OCI-LY7 (cell line): ENCODE measurements around the gene ASS1. TPM values are rescaled to one million over a fixed set of nuclear protein-coding genes. Genes with fewer than 3 reads are reported as not detected.

Source experiments
- BruUV-seq: library from RNA; stranded (reverse); fragments of 400-500 nt; replicated peaks from 2 replicates; lab custom pipeline; 2021; lab: Mats Ljungman, UMichigan
- CTCF ChIA-PET: fragments of 300-600 bp; sonication (Branson Sonifier 250); formaldehyde crosslinking; loops from one replicate; lab custom pipeline; 2022; ENCODE audit warnings: antibody characterized with exemption; ENCODE audit not compliant: unreplicated experiment; lab: Charles Lee
- POLR2A ChIA-PET: fragments of 300-600 bp; sonication (Branson Sonifier 250); formaldehyde crosslinking; loops from one replicate; lab custom pipeline; 2022; ENCODE audit warnings: antibody characterized with exemption; lab: Charles Lee
- DNase-seq: peaks from one replicate; pipeline ENCODE4 v3.0.0-alpha.2; 2015; ENCODE audit warnings: low spot score
- H2AFZ ChIP-seq: fragments of 200-600 bp; sonication (generic), shearing (Covaris generic); 2 replicates; pipeline ENCODE4 v1.6.1; 2014; ENCODE audit warnings: mild to moderate bottlenecking, antibody characterized with exemption, low read length, moderate library complexity
- H3K27ac ChIP-seq: fragments of 200-600 bp; sonication (generic); 2 replicates; pipeline ENCODE4 v1.5.1; 2014; ENCODE audit warnings: mixed run types, low read depth, mild to moderate bottlenecking, moderate library complexity, low read length, inconsistent platforms; ENCODE audit not compliant: poor library complexity, severe bottlenecking
- H3K36me3 ChIP-seq: fragments of 200-600 bp; sonication (generic); 2 replicates; pipeline ENCODE4 v1.6.1; 2014; ENCODE audit warnings: mild to moderate bottlenecking, antibody characterized with exemption, low read length, moderate library complexity, mixed read lengths; ENCODE audit not compliant: insufficient read depth
- H3K4me1 ChIP-seq: fragments of 200-600 bp; sonication (generic); 2 replicates; pipeline ENCODE4 v1.5.1; 2014; ENCODE audit warnings: mild to moderate bottlenecking, low read length; ENCODE audit not compliant: insufficient read depth, poor library complexity, severe bottlenecking
- H3K4me2 ChIP-seq: fragments of 200-600 bp; sonication (generic); 2 replicates; pipeline ENCODE4 v1.6.1; 2014; ENCODE audit warnings: mild to moderate bottlenecking, low read length
- H3K4me3 ChIP-seq: fragments of 200-600 bp; sonication (generic); 2 replicates; pipeline ENCODE4 v1.5.1; 2014; ENCODE audit warnings: mild to moderate bottlenecking, low read depth, low read length; ENCODE audit not compliant: poor library complexity, severe bottlenecking
- H3K79me2 ChIP-seq: fragments of 200-600 bp; sonication (generic); 2 replicates; pipeline ENCODE4 v1.6.1; 2016; ENCODE audit warnings: low read depth, mild to moderate bottlenecking, low read length, moderate library complexity, mixed read lengths; ENCODE audit not compliant: insufficient read depth
- H3K9me2 ChIP-seq: fragments of 200-600 bp; sonication (generic); 2 replicates; pipeline ENCODE4 v1.6.1; 2016; ENCODE audit warnings: mild to moderate bottlenecking, low read length, mixed read lengths; ENCODE audit not compliant: insufficient read depth
- H3K9me3 ChIP-seq: fragments of 200-600 bp; sonication (generic); 2 replicates; pipeline ENCODE4 v1.6.1; 2014; ENCODE audit warnings: mild to moderate bottlenecking, mixed run types, low read length, mixed read lengths
- H4K20me1 ChIP-seq: fragments of 200-600 bp; sonication (generic); 2 replicates; pipeline ENCODE4 v1.6.1; 2014; ENCODE audit warnings: mild to moderate bottlenecking, antibody characterized with exemption, low read length, moderate library complexity, mixed read lengths; ENCODE audit not compliant: insufficient read depth
- CTCF ChIP-seq: fragments of 200-600 bp; sonication (generic); conservative IDR thresholded peaks from 2 replicates; pipeline ENCODE4 v1.5.1; 2014; ENCODE audit warnings: mild to moderate bottlenecking, antibody characterized with exemption, low read length, moderate library complexity, mixed read lengths
- EZH2phosphoT487 ChIP-seq: fragments of 200-600 bp; sonication (generic); IDR thresholded peaks from 2 replicates; pipeline ENCODE4 v1.6.1; 2018; ENCODE audit warnings: low read depth, borderline replicate concordance, mild to moderate bottlenecking, mixed run types, antibody characterized with exemption, low read length, moderate library complexity, mixed read lengths
- intact Hi-C: fragments of 100-400 bp; cut with micrococcal nuclease; formaldehyde crosslinking; loops from one replicate; pipeline ENCODE4 v1.10.0; 2022; ENCODE audit not compliant: unreplicated experiment
- total RNA-seq, 2 experiments: library from RNA; depleted of rRNA in 1 of 2; stranded (reverse); fragments of >200 nt in 1 of 2; shearing (Covaris generic) in 1 of 2; gene quantifications; 2 replicates each; pipeline ENCODE4 v1.2.3, GENCODE V29; 2014 to 2022

Gene ASS1
- total RNA-seq, 2 experiments from 2014 or later = 0.70 to 16.3 TPM

GRCh38 chr9:130421802-130422276 lies 22.9 kb upstream of the ASS1 start:
- Histone ChIP-seq H3K27ac (no peak overlapping the region), H4K20me1 (no peaks in the 10 kb centered on the region), H3K4me3 (no peak overlapping the region), H3K9me3 (no peaks in the 10 kb centered on the region), H2AFZ (no peak overlapping the region), H3K36me3 (no peaks in the 10 kb centered on the region), H3K4me2 (no peak overlapping the region), H3K9me2 (no peaks in the 10 kb centered on the region), H3K4me1 (no peaks in the 10 kb centered on the region), H3K79me2 (no peaks in the 10 kb centered on the region)
- DNase-seq = no peak
- intact Hi-C loops = no loop called here
- TF ChIP-seq EZH2phosphoT487 (no peak), CTCF (no peak)
- CTCF ChIA-PET = no interaction called here
- POLR2A ChIA-PET = no interaction called here
- no TSS peak for BruUV-seq

GRCh38 chr9:130422546-130422945 lies 22.2 kb upstream of the ASS1 start:
- CTCF ChIA-PET = interaction anchor here (0.6 kb wide), 1 partner anchor 781 kb away, joined by 3 read pairs; no protein-coding TSS in a partner anchor

More at GRCh38 chr9:130422546-130422945, 22.2 kb upstream of the ASS1 start:
- Histone ChIP-seq H3K4me3 (no peak overlapping the region), H3K9me2 (no peaks in the 10 kb centered on the region), H4K20me1 (no peaks in the 10 kb centered on the region), H2AFZ (no peak overlapping the region), H3K4me2 (no peak overlapping the region), H3K27ac (no peak overlapping the region), H3K9me3 (no peaks in the 10 kb centered on the region), H3K79me2 (no peaks in the 10 kb centered on the region), H3K36me3 (no peaks in the 10 kb centered on the region), H3K4me1 (no peaks in the 10 kb centered on the region)
- no TSS peak for BruUV-seq
- no peak for DNase-seq
- no peak for TF ChIP-seq CTCF
- TF ChIP-seq EZH2phosphoT487 = no peak
- intact Hi-C loops = no loop called here
- POLR2A ChIA-PET = no interaction called here
